Frontal cortex (tissue), 4 donors: ENCODE measurements around the gene CD200. TPM values are rescaled to one million over a fixed set of nuclear protein-coding genes. Genes with fewer than 3 reads are reported as not detected.
"Not testable (repeated sequence)": the region's sequence is repeated elsewhere in the genome, so short reads cannot be mapped to it uniquely, and the experiment has no call there.

ENCODE experiments used
- DNase-seq, 2 donors: peaks; one replicate each; pipeline ENCODE4 v3.0.0; 2012; ENCODE audit warnings: low spot score in 2 of 2
- FAIRE-seq: peaks from 2 replicates; lab custom pipeline; 2012; peaks lifted over from hg19 to GRCh38; lab: Jason Lieb, UNC
- total RNA-seq: library from RNA; depleted of rRNA; stranded (reverse); fragments of >200 nt; gene quantifications from one replicate; pipeline ENCODE4 v1.2.3, GENCODE V29; 2014
- donor health status: control.
- donor health status: control.
- donor health status: control.

Gene CD200
- total RNA-seq, 1 donor from 2014 or later = 49.7 TPM

DNA sequence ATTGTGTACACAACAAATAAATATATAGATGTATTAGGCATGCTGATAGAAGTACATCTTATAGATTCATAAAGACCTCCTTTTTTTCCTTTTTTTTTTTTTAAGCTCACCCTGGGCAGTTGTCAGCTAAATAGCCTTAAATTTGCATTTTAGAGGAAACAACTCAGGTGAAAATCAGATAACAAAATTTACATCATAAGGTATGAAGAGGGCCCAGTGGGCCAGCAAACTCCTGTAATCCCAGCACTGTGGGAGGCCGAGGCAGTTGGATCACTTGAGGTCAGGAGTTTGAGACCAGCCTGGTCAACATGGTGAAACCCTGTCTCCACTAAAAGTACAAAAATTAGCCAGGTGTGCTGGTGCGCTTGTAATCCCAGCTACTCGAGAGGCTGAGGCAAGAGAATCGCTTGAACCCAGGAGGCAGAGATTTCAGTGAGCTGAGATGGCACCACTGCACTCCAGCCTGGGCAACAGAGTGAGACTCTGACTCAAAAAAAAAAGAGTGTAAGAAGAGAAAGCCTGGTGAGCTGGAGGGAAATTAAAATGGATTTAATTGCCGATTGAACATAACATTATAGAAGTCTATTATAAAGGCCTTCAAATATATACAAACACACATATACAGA, 72.1 kb downstream of the CD200 start:
- FAIRE-seq, DNase-seq: not testable (repeated sequence)

DNA sequence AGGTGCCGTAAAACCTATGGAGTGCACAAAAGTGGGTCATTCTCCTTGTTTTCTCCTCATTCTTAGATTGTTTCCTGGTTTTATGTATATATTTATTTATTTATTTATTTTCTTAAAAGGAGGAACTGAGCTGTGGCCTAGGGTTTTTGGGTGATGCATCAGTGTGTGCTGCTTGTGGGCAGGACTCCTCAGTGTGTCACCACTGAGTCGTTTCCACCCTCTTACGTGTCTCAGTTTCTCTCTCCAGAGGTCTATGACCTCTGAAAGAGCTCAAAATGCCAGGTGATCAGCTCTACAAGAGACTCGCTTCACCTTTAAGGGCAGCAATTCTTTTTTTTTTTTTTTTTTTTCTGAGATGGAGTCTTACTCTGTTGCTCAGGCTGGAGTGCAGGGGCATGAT, 72.9 kb downstream of the CD200 start:
- FAIRE-seq = no peak
- no peak for DNase-seq

DNA sequence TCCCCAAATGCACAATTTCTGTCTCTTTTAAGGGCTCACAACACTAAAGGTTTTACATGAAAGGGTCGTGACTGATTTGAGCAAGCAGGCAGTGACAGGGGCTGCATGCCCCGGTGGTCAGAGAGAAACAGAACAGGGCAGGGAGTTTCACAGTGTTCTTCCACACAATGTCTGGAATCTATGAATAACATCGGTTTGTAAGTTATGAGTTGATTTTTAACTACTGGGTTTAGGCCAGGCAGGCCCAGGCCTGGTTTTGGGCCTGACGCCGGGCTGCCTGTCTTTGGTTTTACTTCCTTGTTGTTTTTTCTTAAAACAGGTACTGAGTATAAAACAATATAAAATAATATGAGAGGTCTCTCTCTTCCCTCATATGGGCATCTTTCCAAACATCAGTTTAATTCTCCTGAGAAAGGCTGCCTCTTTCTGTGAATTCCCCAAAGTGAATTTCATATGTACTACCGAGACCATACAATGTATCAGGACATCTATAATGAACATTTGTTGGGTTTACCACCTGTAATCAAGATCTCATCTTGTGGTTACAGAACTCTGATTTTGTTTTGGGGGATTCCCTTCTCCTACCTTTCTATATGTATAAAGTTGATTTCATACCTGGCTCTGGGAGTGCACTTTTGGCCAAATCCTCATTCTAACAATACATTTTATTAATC, 74.4 kb downstream of the CD200 start:
- FAIRE-seq = no peak
- no peak for DNase-seq

DNA sequence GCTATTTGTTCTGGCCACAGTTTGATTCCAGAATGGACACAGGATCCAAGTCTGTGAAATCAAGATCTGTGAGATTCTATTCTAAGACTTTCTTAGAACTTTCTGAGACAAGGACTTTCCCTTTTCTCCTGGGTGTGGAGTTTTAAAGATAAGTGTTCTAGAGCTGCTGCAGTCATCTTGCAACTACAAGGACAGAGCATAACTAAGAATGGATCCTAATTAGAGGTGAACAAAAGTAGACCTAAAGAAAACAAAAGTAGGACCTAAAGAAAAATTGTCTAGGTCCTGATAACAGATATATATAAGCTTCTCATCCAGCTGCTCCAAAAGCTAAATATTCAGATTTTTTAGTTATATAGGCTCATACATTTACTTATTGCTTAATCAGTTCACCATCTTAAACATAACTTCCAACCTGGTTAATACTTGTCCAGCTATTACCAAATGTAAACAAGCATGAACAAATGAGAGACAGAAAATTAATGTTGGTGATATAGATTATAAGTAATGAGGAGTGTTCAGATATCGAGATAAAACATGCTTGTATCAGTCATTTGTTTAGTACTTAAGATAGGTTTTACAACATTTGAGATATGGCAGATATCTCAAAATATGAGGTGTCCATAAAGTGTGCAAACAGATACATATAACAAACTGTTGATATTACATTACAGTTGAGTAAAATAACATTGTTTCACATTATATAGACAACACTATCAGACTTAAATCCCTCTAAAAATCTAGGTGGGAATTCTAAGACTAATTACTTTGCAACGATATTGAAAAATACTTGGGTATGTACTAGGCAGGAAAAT, 75.1 kb downstream of the CD200 start:
- FAIRE-seq (no peak), DNase-seq (no peak)

DNA sequence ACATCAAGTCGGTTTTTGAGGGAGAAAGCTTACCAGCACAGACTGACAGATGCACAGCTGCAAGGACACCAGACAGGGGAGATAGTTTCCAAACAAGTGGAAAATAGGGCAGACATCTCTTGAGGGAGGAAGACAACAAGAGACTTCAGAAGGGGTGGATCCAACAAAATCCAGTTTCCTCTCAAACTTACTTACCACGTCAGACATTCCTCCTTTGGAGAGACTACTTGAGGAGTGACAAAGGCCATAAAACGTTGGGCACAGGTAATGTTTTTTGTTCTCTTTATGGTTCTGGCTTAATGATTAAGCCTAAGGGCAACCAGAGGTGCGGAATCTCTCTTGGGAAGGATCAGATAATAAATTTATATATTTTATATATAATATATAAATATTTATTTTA, 76.1 kb downstream of the CD200 start:
- FAIRE-seq (no peak), DNase-seq (no peak)

DNA sequence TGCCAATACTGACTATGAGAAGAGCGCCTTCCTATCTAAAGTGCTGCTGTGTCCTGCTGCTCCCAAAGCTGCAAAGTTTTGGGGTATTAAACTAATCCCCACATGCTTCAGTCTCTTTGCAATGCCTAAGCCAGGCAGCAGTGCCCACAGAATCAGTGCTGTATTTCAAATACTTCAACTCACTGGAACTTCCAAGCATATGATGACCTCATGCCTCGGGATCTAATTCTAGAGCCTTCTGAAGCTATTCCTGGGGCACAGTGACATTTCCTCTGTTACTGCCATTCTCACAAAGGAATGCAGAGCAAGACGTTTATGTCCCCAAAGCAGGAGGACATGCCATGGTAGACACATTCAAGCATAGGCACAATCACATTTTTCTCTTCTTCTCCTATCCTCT, 78.5 kb downstream of the CD200 start:
- FAIRE-seq = no peak
- no peak for DNase-seq

Other genes starting within 250 kb of the CD200 start
- 0.41 TPM for gene C3orf52, start 246.8 kb upstream of the CD200 start, total RNA-seq
- gene GCSAM, start 199.9 kb upstream of the CD200 start, total RNA-seq = not detected
- 0.41 TPM for gene SLC9C1, start 38.9 kb upstream of the CD200 start, total RNA-seq
- under 0.01 TPM for gene BTLA, start 166.3 kb downstream of the CD200 start, total RNA-seq
- gene ATG3, start 228.8 kb downstream of the CD200 start, total RNA-seq = 51.8 TPM
- gene SLC35A5, start 228.9 kb downstream of the CD200 start, total RNA-seq = 51.4 TPM